HG03354 (cell line): ENCODE data around the gene DOCK3.
"Not testable (repeated sequence)": the region's sequence is repeated elsewhere in the genome, so short reads cannot be mapped to it uniquely, and the experiment has no call there.

Source experiments
- ATAC-seq: cut with Tn5 transposase; IDR thresholded peaks from one replicate; pipeline ENCODE4 v1.9.1; 2021; ENCODE audit warnings: mild to moderate bottlenecking; ENCODE audit not compliant: unreplicated experiment, poor library complexity, severe bottlenecking

The DOCK3 gene

DNA sequence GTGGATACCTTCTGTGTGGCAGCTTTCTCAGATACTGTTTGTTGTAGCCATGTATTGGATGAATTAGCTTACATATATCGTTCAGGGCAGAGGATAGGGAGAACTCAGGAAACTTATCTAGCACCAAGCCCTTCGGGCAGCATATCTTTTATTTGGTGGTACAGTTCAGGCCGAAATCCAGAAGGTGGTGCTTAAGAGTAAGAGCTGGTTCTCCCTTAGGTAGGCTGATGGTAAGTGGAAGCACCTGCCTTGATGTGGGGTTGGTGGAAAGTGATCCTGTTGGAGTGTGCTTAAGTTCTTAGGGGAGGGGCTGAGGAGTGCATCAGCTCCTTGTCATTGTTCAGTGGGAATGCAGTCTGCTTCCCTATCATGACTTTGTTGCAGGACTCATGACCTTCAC, 187.5 kb downstream of the DOCK3 start:
- ATAC-seq, result no peak

- no peak for ATAC-seq
Measured at GRCh38 chr3:50873376-50874157, 198.8 kb downstream of the DOCK3 start.

- not testable (repeated sequence) for ATAC-seq
Measured at GRCh38 chr3:50874876-50875275, 200.1 kb downstream of the DOCK3 start.

DNA sequence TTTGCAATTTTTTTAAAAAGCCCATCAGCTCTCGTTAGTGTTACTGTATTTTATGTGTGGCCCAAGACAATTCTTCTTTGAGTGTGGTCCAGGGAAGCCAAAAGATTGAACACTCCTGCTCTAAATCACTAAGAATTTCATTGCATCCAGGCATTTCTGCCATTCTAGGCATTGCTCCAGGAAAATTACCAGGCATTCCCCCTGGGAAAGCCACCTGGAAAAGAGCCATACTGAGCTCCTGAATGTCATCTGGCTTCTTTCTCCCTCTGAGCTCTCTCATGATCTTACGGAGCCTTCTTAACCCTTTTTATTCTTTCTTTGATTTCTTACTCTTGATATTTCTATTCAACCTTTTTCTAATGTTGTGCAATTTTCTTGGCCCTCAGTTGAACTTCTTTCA, 202.2 kb downstream of the DOCK3 start:
- no peak for ATAC-seq

- ATAC-seq, result not testable (repeated sequence)
Measured at GRCh38 chr3:50882733-50883132, 208.0 kb downstream of the DOCK3 start.

DNA sequence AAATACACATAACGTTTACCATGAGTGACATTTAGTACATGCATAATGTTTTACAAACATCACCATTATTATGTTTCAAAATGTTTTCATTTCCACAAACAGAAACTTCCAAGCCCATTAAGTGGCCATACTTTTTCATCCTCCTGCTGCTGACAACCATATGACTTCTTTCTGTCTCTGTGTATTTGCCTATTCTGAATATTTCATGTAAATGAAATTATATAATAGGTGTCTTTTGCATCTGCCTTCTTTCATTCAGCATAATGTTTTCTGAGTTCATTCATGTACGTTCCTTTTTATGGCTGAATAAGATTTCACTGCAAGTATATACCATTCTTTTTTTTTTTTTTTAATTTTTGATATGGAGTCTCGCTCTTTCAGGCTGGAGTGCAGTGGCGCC, 209.0 kb downstream of the DOCK3 start:
- no peak for ATAC-seq

GRCh38 chr3:50885070-50885850, 210.5 kb downstream of the DOCK3 start:
- ATAC-seq, result no peak

DNA sequence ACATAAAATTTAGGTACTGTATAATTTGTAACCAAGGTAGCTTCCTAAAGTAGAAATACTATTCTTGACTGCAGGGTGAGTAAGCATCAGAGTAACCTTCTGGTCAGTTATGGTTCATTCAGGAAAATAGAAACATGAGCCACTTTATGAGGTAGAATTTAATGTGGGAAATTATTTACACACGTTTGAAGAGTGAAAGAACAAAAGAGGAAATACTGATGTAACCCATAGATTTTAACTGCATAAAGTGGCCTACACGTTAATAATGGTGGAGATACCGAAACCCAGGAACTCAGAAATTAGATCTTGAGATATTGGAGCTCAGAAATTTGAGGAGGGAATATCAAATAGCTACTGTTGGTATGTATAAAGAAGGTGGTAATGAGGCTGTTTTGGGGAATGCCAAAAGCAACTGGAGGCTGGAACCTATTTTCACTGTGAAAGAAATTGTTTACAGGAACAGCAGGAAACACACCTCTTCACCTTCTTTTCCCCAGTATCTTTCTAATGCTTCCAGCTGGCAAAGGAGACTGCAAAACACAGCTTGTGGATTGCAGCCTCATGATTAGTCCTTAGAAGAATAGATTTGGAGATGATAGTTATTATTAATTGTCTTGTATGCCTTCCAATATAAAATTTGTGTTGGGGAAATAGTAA, 216.1 kb downstream of the DOCK3 start:
- no peak for ATAC-seq

- not testable (repeated sequence) for ATAC-seq
Measured at GRCh38 chr3:50901097-50901496, 226.4 kb downstream of the DOCK3 start.

GRCh38 chr3:50912746-50913145, 238.0 kb downstream of the DOCK3 start:
- ATAC-seq, result no peak

- ATAC-seq, result no peak
Measured at GRCh38 chr3:50913260-50913659, 238.5 kb downstream of the DOCK3 start.

DNA sequence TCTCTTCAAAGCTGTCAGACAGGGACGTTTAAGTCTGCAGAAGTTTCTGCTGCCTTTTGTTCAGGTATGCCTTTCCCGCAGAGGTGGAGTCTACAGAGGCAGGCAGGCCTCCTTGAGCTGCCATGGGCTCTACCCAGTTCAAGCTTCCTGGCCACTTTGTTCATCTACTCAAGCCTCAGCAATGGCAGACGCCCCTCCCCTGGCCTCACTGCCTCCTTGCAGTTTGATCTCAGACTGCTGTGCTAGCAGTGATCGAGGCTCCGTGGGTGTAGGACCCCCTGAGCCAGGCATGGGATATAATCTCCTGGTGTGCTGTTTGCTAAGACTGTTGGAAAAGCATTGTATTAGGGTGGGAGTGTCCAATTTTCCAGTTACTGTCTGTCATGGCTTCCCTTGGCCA, 247.3 kb downstream of the DOCK3 start:
- not testable (repeated sequence) for ATAC-seq

- ATAC-seq, result no peak
Measured at GRCh38 chr3:50923955-50924354, 249.2 kb downstream of the DOCK3 start.

GRCh38 chr3:50924638-50925037, 249.9 kb downstream of the DOCK3 start:
- no peak for ATAC-seq

- ATAC-seq, result no peak
Measured at GRCh38 chr3:50926868-50927267, 252.1 kb downstream of the DOCK3 start.

DNA sequence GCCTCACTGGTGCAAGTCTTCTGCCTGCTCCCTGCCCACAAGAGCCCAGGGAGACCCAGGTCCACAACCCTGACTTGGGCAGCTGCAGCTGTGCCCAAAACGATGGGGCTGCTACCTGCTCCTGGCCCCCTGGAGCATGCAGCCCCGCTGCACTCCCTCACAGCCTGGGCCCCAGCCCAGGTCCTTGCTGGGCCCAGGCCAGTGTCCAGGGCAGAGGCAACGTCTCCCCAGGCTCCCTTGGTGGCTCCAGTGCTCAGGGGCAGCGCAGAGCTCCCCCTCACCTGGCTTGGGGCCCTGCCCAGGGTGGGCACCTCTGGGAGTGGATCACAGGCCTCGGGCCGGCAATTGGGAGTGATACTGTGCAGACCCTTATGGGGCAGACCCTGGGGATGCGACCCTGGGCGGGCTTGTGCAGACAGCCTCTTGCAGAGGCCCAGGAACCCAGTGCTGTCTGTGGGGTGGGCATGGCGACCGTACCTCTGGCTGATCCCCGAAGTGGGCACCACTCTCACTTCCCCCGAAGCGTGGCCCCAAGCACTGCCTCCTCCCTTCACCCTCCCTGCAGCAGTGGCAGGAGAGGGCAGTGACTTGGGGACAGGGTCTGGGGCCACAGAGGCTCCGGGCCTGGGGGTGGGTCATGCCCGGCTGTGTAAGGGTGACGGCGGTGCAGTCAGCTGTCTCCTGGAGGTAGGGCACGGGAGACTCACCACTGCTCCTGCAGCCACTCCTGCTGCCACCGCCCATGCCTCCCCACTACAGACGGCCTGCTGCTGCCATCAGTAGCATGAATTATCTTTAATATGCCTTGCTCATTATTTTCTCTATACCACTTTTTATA, 255.9 kb downstream of the DOCK3 start:
- no peak for ATAC-seq

GRCh38 chr3:50932918-50933317, 258.2 kb downstream of the DOCK3 start:
- not testable (repeated sequence) for ATAC-seq

GRCh38 chr3:50936389-50936788, 261.7 kb downstream of the DOCK3 start:
- no peak for ATAC-seq

GRCh38 chr3:50947419-50947818, 272.7 kb downstream of the DOCK3 start:
- ATAC-seq, result no peak

- ATAC-seq, result peak; percentile 53
Measured at GRCh38 chr3:50950591-50950990, 275.9 kb downstream of the DOCK3 start.
